Progenitor cell of endocrine pancreas (in vitro differentiated cells): ENCODE measurements around the gene DNAI1. TPM values are rescaled to one million over a fixed set of nuclear protein-coding genes. Genes with fewer than 3 reads are reported as not detected.

ENCODE experiments used
- DNase-seq: peaks from one replicate; pipeline ENCODE4 v3.0.0; 2021; ENCODE audit warnings: low spot score; ENCODE audit not compliant: unreplicated experiment
- H3K27ac Mint-ChIP-seq: 2 replicates; pipeline ENCODE4 v1.8.0; 2021; ENCODE audit warnings: mild to moderate bottlenecking, moderate library complexity, mixed read lengths
- H3K27me3 Mint-ChIP-seq: 2 replicates; pipeline ENCODE4 v1.8.0; 2021; ENCODE audit warnings: mixed read lengths
- H3K36me3 Mint-ChIP-seq: 2 replicates; pipeline ENCODE4 v1.8.0; 2022; ENCODE audit warnings: mixed read lengths; ENCODE audit not compliant: insufficient read depth
- H3K4me1 Mint-ChIP-seq: 2 replicates; pipeline ENCODE4 v1.8.0; 2021; ENCODE audit warnings: low read depth, mixed read lengths
- H3K4me3 Mint-ChIP-seq: 2 replicates; pipeline ENCODE4 v1.8.0; 2021; ENCODE audit warnings: low read depth, mild to moderate bottlenecking, moderate library complexity, mixed read lengths
- H3K9me3 Mint-ChIP-seq: 2 replicates; pipeline ENCODE4 v1.8.0; 2021; ENCODE audit warnings: low read depth, mixed read lengths
- total RNA-seq: library from RNA; stranded (reverse); gene quantifications from 2 replicates; pipeline ENCODE4 v1.2.1, GENCODE V29; 2021
- TF ChIP-seq, protein P1 (sequence below): fragments of 200-600 bp; sonication (generic); IDR thresholded peaks from one replicate; pipeline ENCODE4 v1.5.0; 2021; ENCODE audit warnings: antibody characterized with exemption, mild to moderate bottlenecking; ENCODE audit not compliant: unreplicated experiment

The DNAI1 gene
- total RNA-seq, 1 donor from 2014 or later = 1.2 TPM

DNA sequence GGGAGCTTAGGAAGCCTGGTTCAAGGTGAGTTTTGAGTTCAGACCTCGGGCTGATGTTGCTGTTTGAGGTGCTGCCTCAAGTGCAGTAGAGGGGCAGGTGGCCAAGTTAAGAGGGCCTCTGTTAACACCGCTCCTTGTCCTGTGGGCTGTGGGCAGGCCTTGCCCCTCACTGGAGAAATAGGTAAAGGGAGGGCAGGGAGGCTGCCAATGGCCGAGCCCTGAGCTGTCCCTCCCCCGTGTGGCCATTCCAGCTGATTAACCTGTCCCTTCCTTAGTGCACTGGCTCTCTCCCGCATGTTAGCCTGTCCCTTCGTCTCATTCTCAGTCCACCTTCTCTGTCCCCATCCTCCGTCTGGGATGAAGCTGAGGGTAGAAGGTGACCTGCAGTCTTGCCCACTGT lies 109.5 kb downstream of the DNAI1 start:
- no peak overlapping the region for H3K27ac Mint-ChIP-seq
- H3K9me3 Mint-ChIP-seq = no peaks in the 10 kb centered on the region
- H3K27me3 Mint-ChIP-seq = peaks cover 72% of the 10 kb centered on the region
- DNase-seq = no peak
- H3K4me3 Mint-ChIP-seq = no peak overlapping the region
- no peaks in the 10 kb centered on the region for H3K36me3 Mint-ChIP-seq
- H3K4me1 Mint-ChIP-seq = no peaks in the 10 kb centered on the region
- TF ChIP-seq, protein P1, sequence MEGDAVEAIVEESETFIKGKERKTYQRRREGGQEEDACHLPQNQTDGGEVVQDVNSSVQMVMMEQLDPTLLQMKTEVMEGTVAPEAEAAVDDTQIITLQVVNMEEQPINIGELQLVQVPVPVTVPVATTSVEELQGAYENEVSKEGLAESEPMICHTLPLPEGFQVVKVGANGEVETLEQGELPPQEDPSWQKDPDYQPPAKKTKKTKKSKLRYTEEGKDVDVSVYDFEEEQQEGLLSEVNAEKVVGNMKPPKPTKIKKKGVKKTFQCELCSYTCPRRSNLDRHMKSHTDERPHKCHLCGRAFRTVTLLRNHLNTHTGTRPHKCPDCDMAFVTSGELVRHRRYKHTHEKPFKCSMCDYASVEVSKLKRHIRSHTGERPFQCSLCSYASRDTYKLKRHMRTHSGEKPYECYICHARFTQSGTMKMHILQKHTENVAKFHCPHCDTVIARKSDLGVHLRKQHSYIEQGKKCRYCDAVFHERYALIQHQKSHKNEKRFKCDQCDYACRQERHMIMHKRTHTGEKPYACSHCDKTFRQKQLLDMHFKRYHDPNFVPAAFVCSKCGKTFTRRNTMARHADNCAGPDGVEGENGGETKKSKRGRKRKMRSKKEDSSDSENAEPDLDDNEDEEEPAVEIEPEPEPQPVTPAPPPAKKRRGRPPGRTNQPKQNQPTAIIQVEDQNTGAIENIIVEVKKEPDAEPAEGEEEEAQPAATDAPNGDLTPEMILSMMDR = no peak

DNA sequence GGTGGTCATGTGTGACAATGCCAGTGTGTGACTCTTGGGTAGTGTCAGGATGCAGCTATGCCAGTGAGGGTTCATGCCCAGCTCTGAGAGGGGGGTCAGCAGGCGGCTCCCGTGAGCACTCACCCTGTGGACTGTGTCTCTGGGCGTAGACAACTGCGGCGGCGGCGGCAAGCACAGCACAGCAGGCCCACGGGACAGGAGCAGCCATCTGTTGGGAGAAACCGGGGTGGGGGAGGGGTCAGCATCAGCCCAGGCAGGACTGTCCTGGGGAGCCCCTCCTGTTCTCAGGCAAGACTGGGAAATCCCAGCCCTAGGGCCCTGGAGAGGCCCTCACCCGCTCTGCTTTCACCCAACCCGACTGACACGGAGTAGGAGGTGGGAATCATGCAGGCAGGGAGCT lies 110.2 kb downstream of the DNAI1 start:
- Mint-ChIP-seq H3K4me3 (no peak overlapping the region), H3K36me3 (no peaks in the 10 kb centered on the region), H3K9me3 (no peaks in the 10 kb centered on the region), H3K4me1 (peaks cover 1% of the 10 kb centered on the region), H3K27ac (no peak overlapping the region), H3K27me3 (peaks cover 72% of the 10 kb centered on the region)
- DNase-seq = no peak
- TF ChIP-seq, protein P1 = no peak

DNA sequence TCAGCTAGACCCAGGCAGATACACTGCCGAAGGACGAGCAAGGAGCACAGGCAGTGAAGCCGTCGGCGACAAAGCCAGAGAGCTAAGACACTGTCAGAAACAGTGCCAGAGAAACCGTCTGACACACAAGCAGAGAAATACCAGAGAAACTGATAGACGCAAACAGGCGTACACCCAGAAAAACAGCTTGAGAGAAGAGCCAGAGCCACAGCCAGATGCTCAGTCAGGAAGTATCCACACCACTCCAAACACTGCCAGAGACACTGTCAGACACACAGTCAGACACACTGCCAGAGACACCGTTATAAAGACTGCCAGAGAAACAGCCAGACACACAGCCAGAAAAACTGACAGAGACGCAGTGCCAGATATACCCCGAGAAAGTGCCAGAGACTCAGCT lies 111.8 kb downstream of the DNAI1 start:
- no peaks in the 10 kb centered on the region for H3K36me3 Mint-ChIP-seq
- peaks cover 1% of the 10 kb centered on the region for H3K4me1 Mint-ChIP-seq
- TF ChIP-seq, protein P1 = no peak
- no peak overlapping the region for H3K4me3 Mint-ChIP-seq
- no peak overlapping the region for H3K27ac Mint-ChIP-seq
- no peak for DNase-seq
- H3K9me3 Mint-ChIP-seq = no peaks in the 10 kb centered on the region
- peaks cover 66% of the 10 kb centered on the region for H3K27me3 Mint-ChIP-seq

Other genes with a start within 250 kb of the DNAI1 start
- gene KIF24, start 129.5 kb upstream of the DNAI1 start, total RNA-seq = 9.1 and 10.0 TPM in 2 replicates
- 21.1 TPM in 2 replicates for gene NUDT2, start 129.2 kb upstream of the DNAI1 start, total RNA-seq
- 8.8 and 9.2 TPM in 2 replicates for gene MYORG, start 81.9 kb upstream of the DNAI1 start, total RNA-seq
- gene FAM219A, start 235 bp upstream of the DNAI1 start, total RNA-seq = 17.5 and 19.2 TPM in 2 replicates
- 4.0 and 4.5 TPM in 2 replicates for gene ENHO, start 64.2 kb downstream of the DNAI1 start, total RNA-seq
- 2.3 and 2.7 TPM in 2 replicates for gene CNTFR, start 130.9 kb downstream of the DNAI1 start, total RNA-seq
- gene RPP25L, start 153.3 kb downstream of the DNAI1 start, total RNA-seq = 29.3 and 30.5 TPM in 2 replicates
- 101 and 102 TPM in 2 replicates for gene DCTN3, start 161.7 kb downstream of the DNAI1 start, total RNA-seq
- gene ARID3C, start 170.3 kb downstream of the DNAI1 start, total RNA-seq = 8.5 and 12.0 TPM in 2 replicates
- 62.1 and 64.6 TPM in 2 replicates for gene SIGMAR1, start 179.0 kb downstream of the DNAI1 start, total RNA-seq
- gene GALT, start 187.9 kb downstream of the DNAI1 start, total RNA-seq = 82.5 and 85.6 TPM in 2 replicates
- gene IL11RA, start 193.4 kb downstream of the DNAI1 start, total RNA-seq = 27.5 and 27.8 TPM in 2 replicates
- 0.67 and 1.6 TPM in 2 replicates for gene CCL27, start 203.9 kb downstream of the DNAI1 start, total RNA-seq
- 0.53 TPM in 1 of 2 replicates, not detected in the other for gene CCL19, start 232.5 kb downstream of the DNAI1 start, total RNA-seq